ENCODE measurements around the gene ARHGAP24. TPM values are rescaled to one million over a fixed set of nuclear protein-coding genes. Genes with fewer than 3 reads are reported as not detected.

ARHGAP24 gene
- total RNA-seq, 2 donors from 2014 or later: 34.0 to 42.0 TPM

DNA sequence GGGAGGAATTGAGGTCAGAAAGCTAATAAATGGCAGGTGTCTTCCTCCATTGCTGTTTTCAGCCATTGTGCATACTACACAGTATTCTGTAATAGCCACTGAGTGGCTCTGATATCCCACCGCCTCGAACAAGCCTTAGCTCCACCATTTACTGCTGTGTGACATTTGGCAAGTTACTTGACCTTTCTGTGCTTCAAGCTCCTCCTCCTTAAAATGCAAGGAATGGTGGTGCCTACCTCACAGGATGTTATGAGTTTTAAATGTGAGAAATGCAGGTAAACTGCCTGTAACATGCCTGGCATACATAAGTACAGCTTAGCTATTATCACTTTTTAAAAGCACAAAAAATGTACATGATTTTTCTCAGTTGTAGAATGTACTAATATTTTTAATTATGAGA lies 464.0 kb downstream of the ARHGAP24 start:
- DNase-seq (ENCODE audit: low spot score): no peak
- H3K27ac ChIP-seq: no peak overlapping the region
- TF ChIP-seq, protein P1, sequence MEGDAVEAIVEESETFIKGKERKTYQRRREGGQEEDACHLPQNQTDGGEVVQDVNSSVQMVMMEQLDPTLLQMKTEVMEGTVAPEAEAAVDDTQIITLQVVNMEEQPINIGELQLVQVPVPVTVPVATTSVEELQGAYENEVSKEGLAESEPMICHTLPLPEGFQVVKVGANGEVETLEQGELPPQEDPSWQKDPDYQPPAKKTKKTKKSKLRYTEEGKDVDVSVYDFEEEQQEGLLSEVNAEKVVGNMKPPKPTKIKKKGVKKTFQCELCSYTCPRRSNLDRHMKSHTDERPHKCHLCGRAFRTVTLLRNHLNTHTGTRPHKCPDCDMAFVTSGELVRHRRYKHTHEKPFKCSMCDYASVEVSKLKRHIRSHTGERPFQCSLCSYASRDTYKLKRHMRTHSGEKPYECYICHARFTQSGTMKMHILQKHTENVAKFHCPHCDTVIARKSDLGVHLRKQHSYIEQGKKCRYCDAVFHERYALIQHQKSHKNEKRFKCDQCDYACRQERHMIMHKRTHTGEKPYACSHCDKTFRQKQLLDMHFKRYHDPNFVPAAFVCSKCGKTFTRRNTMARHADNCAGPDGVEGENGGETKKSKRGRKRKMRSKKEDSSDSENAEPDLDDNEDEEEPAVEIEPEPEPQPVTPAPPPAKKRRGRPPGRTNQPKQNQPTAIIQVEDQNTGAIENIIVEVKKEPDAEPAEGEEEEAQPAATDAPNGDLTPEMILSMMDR (IDR thresholded peaks at IDR 0.05): no peak
- H3K27me3 ChIP-seq: no peaks in the 10 kb centered on the region
- no peak overlapping the region for H3K4me3 ChIP-seq
- H3K9me3 ChIP-seq: no peaks in the 10 kb centered on the region
- H3K36me3 ChIP-seq: no peaks in the 10 kb centered on the region
- H3K4me1 ChIP-seq: peaks cover 0 to 3% of the 10 kb centered on the region in 2 donors

GRCh38 chr4:85939595-85939994 lies 464.6 kb downstream of the ARHGAP24 start:
- Histone ChIP-seq H3K4me1 (peaks cover 0 to 3% of the 10 kb centered on the region in 2 donors), H3K4me3 (no peak overlapping the region), H3K27ac (no peak overlapping the region), H3K9me3 (no peaks in the 10 kb centered on the region), H3K27me3 (no peaks in the 10 kb centered on the region), H3K36me3 (no peaks in the 10 kb centered on the region)
- TF ChIP-seq, protein P1 (IDR thresholded peaks at IDR 0.05): no peak
- DNase-seq (ENCODE audit: low spot score): no peak

DNA sequence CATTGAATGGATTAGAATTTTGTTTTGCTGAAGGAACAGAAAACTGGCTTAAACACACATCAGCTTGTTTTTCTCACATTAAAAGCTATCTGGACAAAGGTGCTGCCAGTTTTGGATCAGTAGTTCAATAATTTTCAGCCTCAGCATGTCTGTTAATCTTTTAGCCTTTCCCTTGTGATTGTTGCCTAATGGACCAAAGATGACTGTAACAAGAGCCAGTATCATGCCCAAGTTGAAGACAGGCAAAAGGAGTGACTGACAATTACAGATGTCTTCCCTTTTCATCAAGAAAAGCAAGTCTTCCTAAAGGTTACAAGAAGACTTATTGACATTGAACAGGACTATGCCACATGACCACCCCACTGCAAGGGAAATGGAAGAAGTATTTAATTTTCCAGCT lies 465.2 kb downstream of the ARHGAP24 start:
- no peaks in the 10 kb centered on the region for H3K36me3 ChIP-seq
- no peak overlapping the region for H3K27ac ChIP-seq
- TF ChIP-seq, protein P1 (IDR thresholded peaks at IDR 0.05): no peak
- peaks cover 0 to 3% of the 10 kb centered on the region in 2 donors for H3K4me1 ChIP-seq
- no peak overlapping the region for H3K4me3 ChIP-seq
- H3K27me3 ChIP-seq: no peaks in the 10 kb centered on the region
- H3K9me3 ChIP-seq: no peaks in the 10 kb centered on the region
- no peak for DNase-seq (ENCODE audit: low spot score)

GRCh38 chr4:85942107-85942506 lies 467.2 kb downstream of the ARHGAP24 start:
- Histone ChIP-seq H3K9me3 (no peaks in the 10 kb centered on the region), H3K36me3 (no peaks in the 10 kb centered on the region), H3K27me3 (no peaks in the 10 kb centered on the region), H3K27ac (no peak overlapping the region), H3K4me1 (peaks cover 0 to 3% of the 10 kb centered on the region in 2 donors), H3K4me3 (no peak overlapping the region)
- DNase-seq (ENCODE audit: low spot score): no peak
- TF ChIP-seq, protein P1 (IDR thresholded peaks at IDR 0.05): no peak

GRCh38 chr4:85946821-85947220 lies 471.9 kb downstream of the ARHGAP24 start:
- no peak overlapping the region for H3K4me3 ChIP-seq
- no peak overlapping the region for H3K27ac ChIP-seq
- TF ChIP-seq, protein P1 (IDR thresholded peaks at IDR 0.05): no peak
- no peaks in the 10 kb centered on the region for H3K36me3 ChIP-seq
- no peak for DNase-seq (ENCODE audit: low spot score)
- H3K27me3 ChIP-seq: no peaks in the 10 kb centered on the region
- no peaks in the 10 kb centered on the region for H3K9me3 ChIP-seq
- no peaks in the 10 kb centered on the region for H3K4me1 ChIP-seq

GRCh38 chr4:85951099-85951498 lies 476.1 kb downstream of the ARHGAP24 start:
- no peak for DNase-seq (ENCODE audit: low spot score)
- H3K36me3 ChIP-seq: no peaks in the 10 kb centered on the region
- H3K27ac ChIP-seq: no peak overlapping the region
- H3K4me1 ChIP-seq: peaks cover 0 to 10% of the 10 kb centered on the region in 2 donors
- H3K27me3 ChIP-seq: no peaks in the 10 kb centered on the region
- H3K9me3 ChIP-seq: no peaks in the 10 kb centered on the region
- H3K4me3 ChIP-seq: no peak overlapping the region
- TF ChIP-seq, protein P1 (IDR thresholded peaks at IDR 0.05): no peak

Data from right atrium auricular region (tissue), 2 donors.